SU-DHL-6 (cell line): ENCODE measurements around the gene ST6GALNAC6.

Experiments used
- H2AFZ ChIP-seq: fragments of 200-600 bp; sonication (generic); 2 replicates; pipeline ENCODE4 v1.6.1; 2014; ENCODE audit warnings: low read depth, mild to moderate bottlenecking, moderate library complexity, mixed read lengths, antibody characterized with exemption, low read length; ENCODE audit not compliant: severe bottlenecking
- H3F3A ChIP-seq: fragments of 200-600 bp; shearing (Covaris generic); 2 replicates; pipeline ENCODE4 v1.6.0; 2016; ENCODE audit warnings: antibody characterized with exemption, mild to moderate bottlenecking; ENCODE audit not compliant: insufficient read depth
- H3K27ac ChIP-seq: fragments of 200-600 bp; sonication (generic); 2 replicates; pipeline ENCODE4 v1.5.1; 2016; ENCODE audit warnings: low read depth, mild to moderate bottlenecking, low read length, moderate library complexity, mixed read lengths
- H3K27me3 ChIP-seq: fragments of 200-600 bp; sonication (generic), shearing (Covaris generic); 2 replicates; pipeline ENCODE4 v1.6.0; 2014; ENCODE audit warnings: mild to moderate bottlenecking, low read length
- H3K36me3 ChIP-seq: fragments of 200-600 bp; sonication (generic); 2 replicates; pipeline ENCODE4 v1.6.1; 2014; ENCODE audit warnings: mild to moderate bottlenecking, low read length, mixed read lengths
- H3K4me2 ChIP-seq: fragments of 300-600, 200-600 bp; shearing (Covaris generic), sonication (generic); 2 replicates; pipeline ENCODE4 v1.6.0; 2014; ENCODE audit warnings: low read length, low read depth, mild to moderate bottlenecking; ENCODE audit not compliant: poor library complexity, severe bottlenecking
- H3K4me3 ChIP-seq: fragments of 200-600 bp; sonication (generic); 2 replicates; pipeline ENCODE4 v1.5.1; 2014; ENCODE audit warnings: antibody characterized with exemption, low read length, mild to moderate bottlenecking, mixed read lengths; ENCODE audit not compliant: insufficient read depth, poor library complexity, severe bottlenecking
- H3K79me2 ChIP-seq: fragments of 200-600 bp; sonication (generic); 2 replicates; pipeline ENCODE4 v1.6.1; 2014; ENCODE audit warnings: mild to moderate bottlenecking, low read length, moderate library complexity; ENCODE audit not compliant: insufficient read depth
- H3K9ac ChIP-seq: fragments of 200-600 bp; sonication (generic); 2 replicates; pipeline ENCODE4 v1.7.0; 2014; ENCODE audit warnings: mild to moderate bottlenecking, low read length
- H3K9me2 ChIP-seq: fragments of 200-600 bp; sonication (generic); replicated peaks from 2 replicates; pipeline ENCODE4 v1.6.1; 2014; ENCODE audit warnings: low read length; ENCODE audit not compliant: insufficient read depth
- H3K9me3 ChIP-seq: fragments of 200-600 bp; sonication (generic); 2 replicates; pipeline ENCODE4 v1.6.1; 2014; ENCODE audit warnings: low read length, mixed read lengths; ENCODE audit not compliant: insufficient read depth
- H4K20me1 ChIP-seq: fragments of 200-600 bp; sonication (generic); 2 replicates; pipeline ENCODE4 v1.6.1; 2014; ENCODE audit warnings: low read depth, mild to moderate bottlenecking, antibody characterized with exemption, low read length, moderate library complexity, mixed read lengths
- EZH2phosphoT487 ChIP-seq: fragments of 200-600 bp; sonication (generic), shearing (Covaris generic); conservative IDR thresholded peaks from 2 replicates; pipeline ENCODE4 v1.6.1; 2018; ENCODE audit warnings: mild to moderate bottlenecking, antibody characterized with exemption, low read length, moderate library complexity, mixed read lengths
- TF ChIP-seq, protein P1 (sequence below): fragments of 200-600 bp; sonication (generic); IDR thresholded peaks from one replicate; pipeline ENCODE4 v1.5.1; 2017; ENCODE audit warnings: antibody characterized with exemption, mild to moderate bottlenecking, low read length, moderate library complexity; ENCODE audit not compliant: insufficient read depth, poor library complexity, severe bottlenecking

ST6GALNAC6 gene

DNA sequence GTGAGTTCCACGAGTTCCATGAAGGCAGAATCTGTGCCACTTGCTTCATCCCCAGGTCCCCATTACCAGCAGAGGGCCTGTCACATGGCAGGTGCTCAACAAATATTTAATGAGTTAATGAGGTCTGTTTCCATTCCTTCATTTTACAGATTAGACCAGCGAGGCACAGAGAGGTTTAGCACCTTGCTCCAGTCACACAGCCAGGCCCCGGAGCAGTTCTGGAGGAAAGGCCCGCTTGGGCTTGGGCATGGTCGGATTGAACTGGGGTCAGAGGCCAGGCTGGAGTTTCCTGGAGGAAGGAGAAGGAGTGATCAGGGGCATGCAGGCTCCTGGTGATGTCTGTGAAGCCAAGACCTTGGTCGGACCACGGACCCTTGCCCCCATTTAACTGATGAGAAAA lies 21.4 kb upstream of the ST6GALNAC6 start:
- no peaks in the 10 kb centered on the region for H3K27me3 ChIP-seq
- 0 out of 2 replicates have a peak, but pooled peaks cover 8% of the 10 kb centered on the region for H3F3A ChIP-seq
- no peaks in the 10 kb centered on the region for H3K36me3 ChIP-seq
- H3K4me2 ChIP-seq: no peak overlapping the region
- no peaks in the 10 kb centered on the region for H4K20me1 ChIP-seq
- H3K9ac ChIP-seq: no peak overlapping the region
- H3K4me3 ChIP-seq: no peak overlapping the region
- H3K9me2 ChIP-seq: no peaks in the 10 kb centered on the region
- H3K27ac ChIP-seq: no peak overlapping the region
- no peaks in the 10 kb centered on the region for H3K79me2 ChIP-seq
- H2AFZ ChIP-seq: no peak overlapping the region
- no peaks in the 10 kb centered on the region for H3K9me3 ChIP-seq
- no peak for TF ChIP-seq EZH2phosphoT487
- TF ChIP-seq, protein P1, sequence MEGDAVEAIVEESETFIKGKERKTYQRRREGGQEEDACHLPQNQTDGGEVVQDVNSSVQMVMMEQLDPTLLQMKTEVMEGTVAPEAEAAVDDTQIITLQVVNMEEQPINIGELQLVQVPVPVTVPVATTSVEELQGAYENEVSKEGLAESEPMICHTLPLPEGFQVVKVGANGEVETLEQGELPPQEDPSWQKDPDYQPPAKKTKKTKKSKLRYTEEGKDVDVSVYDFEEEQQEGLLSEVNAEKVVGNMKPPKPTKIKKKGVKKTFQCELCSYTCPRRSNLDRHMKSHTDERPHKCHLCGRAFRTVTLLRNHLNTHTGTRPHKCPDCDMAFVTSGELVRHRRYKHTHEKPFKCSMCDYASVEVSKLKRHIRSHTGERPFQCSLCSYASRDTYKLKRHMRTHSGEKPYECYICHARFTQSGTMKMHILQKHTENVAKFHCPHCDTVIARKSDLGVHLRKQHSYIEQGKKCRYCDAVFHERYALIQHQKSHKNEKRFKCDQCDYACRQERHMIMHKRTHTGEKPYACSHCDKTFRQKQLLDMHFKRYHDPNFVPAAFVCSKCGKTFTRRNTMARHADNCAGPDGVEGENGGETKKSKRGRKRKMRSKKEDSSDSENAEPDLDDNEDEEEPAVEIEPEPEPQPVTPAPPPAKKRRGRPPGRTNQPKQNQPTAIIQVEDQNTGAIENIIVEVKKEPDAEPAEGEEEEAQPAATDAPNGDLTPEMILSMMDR: no peak

- no peak overlapping the region for H2AFZ ChIP-seq
- TF ChIP-seq EZH2phosphoT487: no peak
- TF ChIP-seq, protein P1: no peak
- H3K27me3 ChIP-seq: no peaks in the 10 kb centered on the region
- H3K79me2 ChIP-seq: no peaks in the 10 kb centered on the region
- H3K36me3 ChIP-seq: no peaks in the 10 kb centered on the region
- H4K20me1 ChIP-seq: no peaks in the 10 kb centered on the region
- H3K9me2 ChIP-seq: no peaks in the 10 kb centered on the region
- no peak overlapping the region for H3K9ac ChIP-seq
- H3K4me2 ChIP-seq: no peak overlapping the region
- peaks cover 19% of the 10 kb centered on the region for H3F3A ChIP-seq
- H3K9me3 ChIP-seq: no peaks in the 10 kb centered on the region
- H3K4me3 ChIP-seq: no peak overlapping the region
- H3K27ac ChIP-seq: no peak overlapping the region
Measured at GRCh38 chr9:127919253-127919815, 19.9 kb upstream of the ST6GALNAC6 start.

DNA sequence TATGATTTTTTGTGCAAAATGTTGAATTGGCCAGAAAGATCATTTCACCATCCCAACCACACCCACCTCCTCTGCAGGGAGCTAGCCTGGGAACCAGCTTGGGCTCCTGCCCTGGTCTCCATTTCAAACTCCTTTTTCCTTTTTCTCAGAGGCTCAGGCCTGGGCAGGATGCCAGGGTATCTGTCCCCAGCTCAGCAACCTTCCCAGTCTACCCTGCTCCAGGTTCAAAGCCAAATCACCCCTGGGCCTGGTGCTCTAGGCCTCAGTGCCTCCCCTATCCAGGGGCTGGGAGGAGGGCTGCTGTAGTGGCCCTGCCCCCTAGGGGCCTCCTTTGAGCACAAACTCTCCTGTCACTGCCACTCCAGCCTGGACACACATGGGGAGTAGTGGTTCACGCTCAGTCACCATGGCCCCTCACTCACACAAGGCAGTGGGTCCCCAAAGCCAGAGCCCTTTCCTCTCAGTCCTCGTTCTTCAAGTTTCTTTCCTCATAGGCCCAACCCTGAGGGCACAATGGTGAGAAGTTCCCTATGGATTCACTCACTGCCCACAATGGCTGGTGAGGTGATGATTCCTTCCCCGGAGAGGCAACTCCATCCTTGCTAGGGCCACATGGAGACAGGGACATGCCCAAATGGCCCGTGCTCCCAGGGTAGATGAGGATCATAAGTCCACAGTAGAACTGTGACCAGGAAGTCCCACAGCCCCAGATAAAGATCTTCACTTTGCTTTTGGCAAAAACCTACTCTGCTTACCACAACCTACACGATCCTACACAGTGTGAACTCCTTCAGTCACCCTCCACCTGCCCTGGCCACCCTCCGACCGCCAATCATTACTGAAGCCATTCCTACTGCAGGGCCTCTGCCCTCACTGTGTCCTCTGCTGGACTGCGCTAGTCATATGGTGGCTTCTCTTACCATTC lies 19.0 kb upstream of the ST6GALNAC6 start:
- no peaks in the 10 kb centered on the region for H3K79me2 ChIP-seq
- no peak for TF ChIP-seq EZH2phosphoT487
- TF ChIP-seq, protein P1: peak; percentile 12
- 0 out of 2 replicates have a peak overlapping the region, but pooled peaks have one; percentile 42 for H3K9ac ChIP-seq
- H3K4me3 ChIP-seq: no peak overlapping the region
- H3K9me2 ChIP-seq: no peaks in the 10 kb centered on the region
- H3F3A ChIP-seq: peaks cover 19% of the 10 kb centered on the region
- H3K27me3 ChIP-seq: no peaks in the 10 kb centered on the region
- H3K27ac ChIP-seq: peak overlapping the region; percentile 22; the same call in 1 of the 2 replicates
- no peak overlapping the region for H2AFZ ChIP-seq
- H4K20me1 ChIP-seq: no peaks in the 10 kb centered on the region
- H3K9me3 ChIP-seq: no peaks in the 10 kb centered on the region
- no peak overlapping the region for H3K4me2 ChIP-seq
- no peaks in the 10 kb centered on the region for H3K36me3 ChIP-seq
